Measurements from ENCODE around the gene LGI4. TPM values are rescaled to one million over a fixed set of nuclear protein-coding genes. Genes with fewer than 3 reads are reported as not detected.

Gene LGI4
- total RNA-seq = 0.05 and 0.37 TPM in 2 replicates

DNA sequence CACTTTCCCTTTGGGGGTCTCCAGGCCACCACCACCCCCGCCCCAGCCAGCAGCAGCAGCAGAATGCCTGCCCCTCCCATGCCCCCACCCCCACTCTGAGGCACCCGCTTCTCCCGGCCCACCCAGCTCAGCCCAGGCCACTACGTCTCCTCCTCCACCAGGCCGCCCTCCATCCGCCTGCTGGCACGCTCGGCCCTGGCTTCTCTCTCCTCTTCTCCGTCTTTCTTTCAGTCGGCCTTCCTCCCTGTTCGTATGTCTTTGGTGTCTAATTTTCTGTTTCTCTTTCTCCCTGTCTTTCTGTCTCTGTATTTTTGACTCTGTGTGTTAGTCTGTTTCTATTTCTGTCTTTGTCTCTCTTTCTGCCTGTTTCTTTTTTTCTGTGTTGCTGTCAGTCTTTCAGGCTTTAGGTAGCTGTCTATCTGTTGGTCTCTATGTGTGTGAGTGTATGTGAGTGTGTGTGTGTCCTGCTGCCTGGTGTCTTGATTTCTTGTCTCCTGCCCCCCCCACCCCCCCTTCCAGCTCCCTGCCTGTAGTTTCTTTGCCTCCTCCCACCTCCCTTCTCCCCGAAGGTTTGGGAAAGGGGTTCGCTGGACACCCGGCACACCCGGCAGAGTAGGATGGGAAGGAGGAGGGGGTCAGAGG, at the start of gene LGI4:
Gene LGI4 (minus strand): TSS at position 459 of the 642 bp plus-strand sequence. CDS start 379 bp downstream, at position 80.

DNA sequence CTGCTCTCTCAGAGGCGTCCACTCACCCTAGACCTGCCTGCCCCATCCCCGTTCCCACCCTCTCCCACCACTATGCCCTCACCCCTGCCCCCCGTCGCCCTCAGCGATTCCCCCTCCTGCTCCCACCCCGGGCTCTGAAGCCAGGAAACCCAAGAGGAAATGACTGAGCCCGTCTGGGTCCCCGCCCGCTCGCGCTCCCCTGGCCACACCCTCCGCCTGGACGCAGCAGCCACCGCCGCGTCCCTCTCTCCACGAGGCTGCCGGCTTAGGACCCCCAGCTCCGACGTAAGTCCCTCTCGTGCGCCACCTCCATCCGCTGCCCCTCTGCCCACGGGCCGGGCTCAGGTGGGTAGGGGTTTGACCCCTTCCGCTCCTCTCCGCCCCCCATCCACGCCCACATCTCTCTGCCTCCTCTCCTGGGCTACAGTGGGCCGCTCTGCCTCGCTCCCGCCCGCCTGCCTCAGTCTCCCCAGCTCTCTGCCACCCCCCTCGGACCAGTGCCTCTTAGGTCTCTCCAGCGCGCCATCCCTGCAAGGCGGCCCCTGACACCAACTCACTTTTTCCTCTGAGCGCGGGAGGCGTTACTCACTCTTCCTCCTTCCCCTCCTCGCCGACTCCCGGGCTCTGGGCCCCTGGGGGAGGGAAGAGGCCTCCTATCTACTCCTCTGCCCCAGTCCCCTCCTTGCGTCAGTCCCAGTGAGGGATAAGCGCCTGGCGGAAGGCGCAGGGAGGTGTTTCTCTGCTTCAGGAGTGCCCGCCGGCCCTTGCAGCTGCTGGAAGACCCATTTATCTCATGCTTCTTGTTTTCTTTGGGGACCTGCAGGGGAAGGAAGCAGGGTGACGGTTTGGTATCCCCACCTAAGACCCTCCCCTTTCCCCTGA, 19.9 kb upstream of the LGI4 start, which contains the start of gene FXYD5:
Gene FXYD5 (plus strand): TSS at position 211 of the 882 bp plus-strand sequence. CDS start 816 bp downstream, outside the sequence.

DNA sequence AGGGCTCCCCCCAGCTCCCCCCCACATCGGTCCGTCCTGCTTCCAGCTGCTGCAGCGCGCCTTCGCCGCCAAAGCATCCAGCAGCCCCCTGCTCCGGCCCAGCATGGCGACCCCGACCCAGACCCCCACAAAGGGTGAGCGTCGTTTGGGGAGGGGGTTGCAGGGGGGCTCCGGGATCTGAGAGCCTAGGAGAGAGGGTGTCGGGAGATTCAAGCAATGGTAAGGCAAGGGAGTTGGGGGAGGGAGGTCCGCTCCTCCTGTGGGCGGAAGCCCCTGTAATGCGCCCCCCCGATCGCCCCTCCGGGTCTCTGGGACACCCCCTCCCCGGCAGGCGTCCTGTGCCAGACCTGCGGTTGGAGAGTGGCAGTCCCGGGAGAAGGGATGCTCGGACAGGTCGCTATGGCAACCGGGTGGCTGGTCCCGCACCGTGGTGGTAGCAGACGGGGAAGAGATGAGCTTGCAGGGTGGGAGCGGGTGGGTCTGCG, 8.4 kb upstream of the LGI4 start, which contains the start of gene FXYD7:
Gene FXYD7 (plus strand): TSS at position 25 of the 485 bp plus-strand sequence. CDS start 79 bp downstream, at position 104.

DNA sequence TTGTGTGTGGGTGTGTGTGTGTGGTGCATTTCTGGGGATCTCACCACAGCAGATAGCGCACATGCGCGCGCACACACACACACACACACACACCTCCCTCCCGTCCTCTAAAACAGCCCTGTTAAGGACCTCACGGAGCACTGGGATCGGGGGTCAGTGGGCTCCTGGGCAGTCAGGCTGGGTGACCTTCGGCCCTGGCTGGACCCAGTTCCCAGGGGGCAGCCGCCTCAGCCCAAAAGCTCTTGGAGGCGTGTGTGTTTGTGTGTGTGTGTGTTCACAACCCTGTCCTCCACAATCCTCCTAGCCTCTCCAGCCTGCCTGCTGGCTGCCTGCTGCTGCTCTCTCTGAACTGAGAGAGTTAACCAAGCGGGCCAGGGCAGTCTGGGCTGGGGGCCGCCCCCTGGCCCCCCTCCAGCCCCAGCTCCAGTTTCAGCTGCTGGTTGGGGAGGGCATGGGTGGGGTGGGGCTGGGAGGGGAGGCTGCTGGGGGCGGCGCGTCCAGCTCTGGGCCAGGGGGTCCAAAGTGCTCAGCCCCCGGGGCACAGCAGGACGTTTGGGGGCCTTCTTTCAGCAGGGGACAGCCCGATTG, 3.5 kb upstream of the LGI4 start, which contains the start of gene FXYD1:
Gene FXYD1 (plus strand): TSS at position 520 of the 588 bp plus-strand sequence. CDS start 1,256 bp downstream, outside the sequence.

DNA sequence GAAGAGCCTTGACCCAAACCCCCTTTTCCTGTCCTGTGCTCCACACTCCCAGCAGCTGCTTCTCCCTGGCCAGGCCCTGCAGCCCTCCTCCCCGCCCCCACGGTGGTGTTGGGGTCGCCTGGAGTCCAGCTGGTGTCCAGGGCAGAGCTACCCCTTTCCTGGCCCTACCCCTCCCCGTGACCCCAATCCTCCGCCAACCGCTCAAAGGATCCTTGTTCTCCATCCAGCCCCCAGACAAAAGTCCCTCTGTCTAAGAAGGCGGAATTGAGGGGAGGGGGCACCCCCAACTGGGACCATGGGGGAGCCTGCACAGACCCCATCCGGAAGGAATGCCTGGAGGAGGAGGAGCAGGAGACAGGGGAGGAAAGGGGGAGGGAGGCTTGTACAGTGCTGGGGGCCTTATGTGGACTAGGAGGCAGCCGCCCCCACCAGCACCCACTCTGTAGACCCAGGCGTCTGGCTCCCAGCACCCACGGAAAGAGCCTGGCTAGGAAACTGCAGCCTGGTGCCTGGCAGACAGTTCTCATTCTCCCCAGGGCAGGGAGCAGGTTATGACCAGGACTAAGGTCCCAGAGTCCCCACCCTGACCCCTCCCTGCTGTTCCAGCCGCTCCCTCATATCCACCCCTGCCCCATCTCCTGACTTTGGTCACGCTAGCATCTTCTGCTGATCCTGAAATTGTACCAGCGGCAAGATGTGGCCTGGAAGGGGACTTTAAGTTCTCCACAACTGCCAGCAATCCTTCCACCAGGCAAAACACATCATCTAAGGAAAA, 19.5 kb downstream of the LGI4 start, which contains the start of gene FXYD3:
Gene FXYD3 (plus strand): TSS at position 647 of the 775 bp plus-strand sequence. CDS start 3,554 bp downstream, outside the sequence.

Other genes with a start within 250 kb of the LGI4 start
- gene ZNF30, start 208.2 kb downstream of the LGI4 start, total RNA-seq = 1.6 and 2.5 TPM in 2 replicates
- 2.9 and 5.4 TPM in 2 replicates for gene ZNF792, start 170.8 kb downstream of the LGI4 start, total RNA-seq
- gene GRAMD1A, start 134.7 kb downstream of the LGI4 start, total RNA-seq = 61.0 and 70.4 TPM in 2 replicates
- 13.7 and 15.2 TPM in 2 replicates for gene SCN1B, start 104.6 kb downstream of the LGI4 start, total RNA-seq
- gene HPN, start 93.3 kb downstream of the LGI4 start, total RNA-seq = not detected in 2 replicates
- gene FXYD3, start 19.2 kb downstream of the LGI4 start, total RNA-seq = not detected in 2 replicates
- 1.3 and 14.8 TPM in 2 replicates for gene FXYD1, start 3.8 kb upstream of the LGI4 start, total RNA-seq
- not detected in 2 replicates for gene FXYD7, start 8.2 kb upstream of the LGI4 start, total RNA-seq
- gene FXYD5, start 19.7 kb upstream of the LGI4 start, total RNA-seq = 61.2 and 76.9 TPM in 2 replicates
- gene FAM187B, start 93.7 kb upstream of the LGI4 start, total RNA-seq = not detected in 2 replicates
- 1.2 and 1.4 TPM in 2 replicates for gene LSR, start 113.9 kb upstream of the LGI4 start, total RNA-seq
- 65.7 and 71.7 TPM in 2 replicates for gene USF2, start 133.9 kb upstream of the LGI4 start, total RNA-seq
- not detected in 2 replicates for gene HAMP, start 147.5 kb upstream of the LGI4 start, total RNA-seq
- gene MAG, start 157.1 kb upstream of the LGI4 start, total RNA-seq = 0.34 and 2.9 TPM in 2 replicates
- gene CD22, start 194.1 kb upstream of the LGI4 start, total RNA-seq = 2.2 and 4.4 TPM in 2 replicates
- not detected in 2 replicates for gene FFAR1, start 212.8 kb upstream of the LGI4 start, total RNA-seq
- 0.19 TPM in 1 of 2 replicates, not detected in the other for gene FFAR3, start 223.4 kb upstream of the LGI4 start, total RNA-seq
- not detected in 2 replicates for gene GPR42, start 236.0 kb upstream of the LGI4 start, total RNA-seq